IMR-90 (cell line): Measurements from ENCODE around the gene KCNJ13.

Experiments used
- BHLHE40 ChIP-seq: fragments of 150-350 bp; IDR thresholded peaks from 2 replicates; pipeline ENCODE4 v1.6.1; 2016; ENCODE audit warnings: mild to moderate bottlenecking, low read depth, low read length
- CEBPB ChIP-seq: IDR thresholded peaks from 2 replicates; pipeline ENCODE4 v1.6.1; 2012; ENCODE audit warnings: low read depth, low read length, improper control_type of control experiment
- CHD1 ChIP-seq: IDR thresholded peaks from 2 replicates; pipeline ENCODE4 v1.6.1; 2012; ENCODE audit warnings: low read depth, low read length, improper control_type of control experiment
- MAFK ChIP-seq: IDR thresholded peaks from 2 replicates; pipeline ENCODE4 v1.6.1; 2012; ENCODE audit warnings: low read depth, low read length, improper control_type of control experiment
- MXI1 ChIP-seq: IDR thresholded peaks from 2 replicates; pipeline ENCODE4 v1.6.1; 2012; ENCODE audit warnings: low read depth, mild to moderate bottlenecking, low read length, moderate library complexity, borderline replicate concordance
- POLR2A ChIP-seq: IDR thresholded peaks from 2 replicates; pipeline ENCODE4 v1.6.1; 2012; ENCODE audit warnings: mild to moderate bottlenecking, low read depth, low read length
- RAD21 ChIP-seq: IDR thresholded peaks from 2 replicates; pipeline ENCODE4 v1.6.1; 2012; ENCODE audit warnings: low read length, improper control_type of control experiment
- RCOR1 ChIP-seq: IDR thresholded peaks from 2 replicates; pipeline ENCODE4 v1.6.1; 2012; ENCODE audit warnings: mild to moderate bottlenecking, low read length, improper control_type of control experiment; ENCODE audit not compliant: insufficient replicate concordance
- TF ChIP-seq, protein P1 (sequence below): fragments of 150-350 bp; IDR thresholded peaks from 2 replicates; pipeline ENCODE4 v1.6.1; 2017; ENCODE audit warnings: mild to moderate bottlenecking, antibody characterized with exemption, low read length, low read depth
- TF ChIP-seq, protein P2 (sequence below): conservative IDR thresholded peaks from 2 replicates; pipeline ENCODE4 v1.5.1; 2012; ENCODE audit warnings: mild to moderate bottlenecking, low read depth, low read length, improper control_type of control experiment
- TF ChIP-seq, protein P3 (sequence below): fragments of 150-350 bp; IDR thresholded peaks from 2 replicates; pipeline ENCODE4 v1.6.1; 2016; ENCODE audit warnings: low read depth, mild to moderate bottlenecking, low read length, moderate library complexity, borderline replicate concordance

DNA sequence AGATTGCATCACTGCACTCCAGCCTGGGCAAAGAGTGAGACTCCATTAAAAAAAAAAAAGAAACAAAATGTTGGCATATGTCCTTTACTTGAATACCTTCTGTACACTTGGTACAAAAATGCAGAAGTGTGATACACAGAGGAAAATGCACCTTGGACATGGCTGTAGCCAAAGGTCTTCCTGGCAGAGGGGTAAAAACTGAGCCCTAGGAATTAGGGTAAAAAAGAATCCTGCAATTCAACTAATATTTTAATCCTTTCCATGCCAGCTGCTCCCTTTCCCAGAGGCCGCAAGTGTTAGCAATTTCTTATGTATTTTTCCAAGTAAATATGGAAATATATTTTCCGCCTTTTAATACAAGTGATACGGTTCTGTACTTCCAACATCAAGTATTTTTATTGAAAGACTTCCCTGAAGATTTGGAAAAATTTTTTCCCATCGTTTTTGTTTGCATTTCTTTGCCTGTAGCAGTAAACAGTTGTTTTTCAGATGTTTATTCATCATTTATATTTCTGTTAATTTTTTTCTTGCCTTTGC lies 26.2 kb downstream of the KCNJ13 start:
- TF ChIP-seq MAFK: no peak
- TF ChIP-seq, protein P1, sequence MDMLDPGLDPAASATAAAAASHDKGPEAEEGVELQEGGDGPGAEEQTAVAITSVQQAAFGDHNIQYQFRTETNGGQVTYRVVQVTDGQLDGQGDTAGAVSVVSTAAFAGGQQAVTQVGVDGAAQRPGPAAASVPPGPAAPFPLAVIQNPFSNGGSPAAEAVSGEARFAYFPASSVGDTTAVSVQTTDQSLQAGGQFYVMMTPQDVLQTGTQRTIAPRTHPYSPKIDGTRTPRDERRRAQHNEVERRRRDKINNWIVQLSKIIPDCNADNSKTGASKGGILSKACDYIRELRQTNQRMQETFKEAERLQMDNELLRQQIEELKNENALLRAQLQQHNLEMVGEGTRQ: no peak
- no peak for TF ChIP-seq CHD1
- TF ChIP-seq, protein P2, sequence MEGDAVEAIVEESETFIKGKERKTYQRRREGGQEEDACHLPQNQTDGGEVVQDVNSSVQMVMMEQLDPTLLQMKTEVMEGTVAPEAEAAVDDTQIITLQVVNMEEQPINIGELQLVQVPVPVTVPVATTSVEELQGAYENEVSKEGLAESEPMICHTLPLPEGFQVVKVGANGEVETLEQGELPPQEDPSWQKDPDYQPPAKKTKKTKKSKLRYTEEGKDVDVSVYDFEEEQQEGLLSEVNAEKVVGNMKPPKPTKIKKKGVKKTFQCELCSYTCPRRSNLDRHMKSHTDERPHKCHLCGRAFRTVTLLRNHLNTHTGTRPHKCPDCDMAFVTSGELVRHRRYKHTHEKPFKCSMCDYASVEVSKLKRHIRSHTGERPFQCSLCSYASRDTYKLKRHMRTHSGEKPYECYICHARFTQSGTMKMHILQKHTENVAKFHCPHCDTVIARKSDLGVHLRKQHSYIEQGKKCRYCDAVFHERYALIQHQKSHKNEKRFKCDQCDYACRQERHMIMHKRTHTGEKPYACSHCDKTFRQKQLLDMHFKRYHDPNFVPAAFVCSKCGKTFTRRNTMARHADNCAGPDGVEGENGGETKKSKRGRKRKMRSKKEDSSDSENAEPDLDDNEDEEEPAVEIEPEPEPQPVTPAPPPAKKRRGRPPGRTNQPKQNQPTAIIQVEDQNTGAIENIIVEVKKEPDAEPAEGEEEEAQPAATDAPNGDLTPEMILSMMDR: no peak
- no peak for TF ChIP-seq POLR2A
- TF ChIP-seq, protein P3, sequence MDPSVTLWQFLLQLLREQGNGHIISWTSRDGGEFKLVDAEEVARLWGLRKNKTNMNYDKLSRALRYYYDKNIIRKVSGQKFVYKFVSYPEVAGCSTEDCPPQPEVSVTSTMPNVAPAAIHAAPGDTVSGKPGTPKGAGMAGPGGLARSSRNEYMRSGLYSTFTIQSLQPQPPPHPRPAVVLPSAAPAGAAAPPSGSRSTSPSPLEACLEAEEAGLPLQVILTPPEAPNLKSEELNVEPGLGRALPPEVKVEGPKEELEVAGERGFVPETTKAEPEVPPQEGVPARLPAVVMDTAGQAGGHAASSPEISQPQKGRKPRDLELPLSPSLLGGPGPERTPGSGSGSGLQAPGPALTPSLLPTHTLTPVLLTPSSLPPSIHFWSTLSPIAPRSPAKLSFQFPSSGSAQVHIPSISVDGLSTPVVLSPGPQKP: no peak
- TF ChIP-seq CEBPB: no peak
- TF ChIP-seq RCOR1: no peak
- no peak for TF ChIP-seq MXI1
- TF ChIP-seq BHLHE40: no peak
- TF ChIP-seq RAD21: no peak
